BJ (cell line): ENCODE data around the gene PTGFRN. TPM values are rescaled to one million over a fixed set of nuclear protein-coding genes. Genes with fewer than 3 reads are reported as not detected.

ENCODE experiments used
- CTCF ChIA-PET: fragments of 350-600 bp; formaldehyde crosslinking; extraction: SDS; loops from one replicate; lab custom pipeline; 2021; ENCODE audit warnings: antibody characterized with exemption, inconsistent platforms; lab: Yijun Ruan, JAX
- POLR2A ChIA-PET: fragments of 300-600 bp; sonication (Branson Sonifier 250); formaldehyde crosslinking; extraction: SDS; loops from one replicate; lab custom pipeline; 2021; ENCODE audit warnings: antibody characterized with exemption; lab: Charles Lee
- DNase-seq: peaks from one replicate; pipeline ENCODE4 v3.0.0-alpha.2; 2011; ENCODE audit warnings: low read depth
- H3K27me3 ChIP-seq: 2 replicates; pipeline ENCODE4 v1.6.0; 2011; ENCODE audit warnings: low read length; ENCODE audit not compliant: control insufficient read depth, insufficient read depth
- H3K36me3 ChIP-seq: 2 replicates; pipeline ENCODE4 v1.5.1; 2011; ENCODE audit warnings: low read length; ENCODE audit not compliant: control insufficient read depth, insufficient read depth
- H3K4me3 ChIP-seq: 2 replicates; pipeline ENCODE4 v1.5.1; 2011; ENCODE audit warnings: low read depth, mild to moderate bottlenecking, control low read depth, low read length
- CTCF ChIP-seq: IDR thresholded peaks from 2 replicates; pipeline ENCODE4 v1.5.1; 2011; ENCODE audit warnings: low read depth, mild to moderate bottlenecking, control low read depth, inconsistent platforms, low read length, moderate library complexity; ENCODE audit not compliant: insufficient read depth
- polyA plus RNA-seq: library from polyadenylated mRNA; depleted of rRNA; stranded (reverse); fragments of >200 nt; gene quantifications from 2 replicates; pipeline ENCODE4 v1.2.3, GENCODE V29; 2011

PTGFRN gene
- polyA plus RNA-seq, 1 experiment = 3.1 TPM

DNA sequence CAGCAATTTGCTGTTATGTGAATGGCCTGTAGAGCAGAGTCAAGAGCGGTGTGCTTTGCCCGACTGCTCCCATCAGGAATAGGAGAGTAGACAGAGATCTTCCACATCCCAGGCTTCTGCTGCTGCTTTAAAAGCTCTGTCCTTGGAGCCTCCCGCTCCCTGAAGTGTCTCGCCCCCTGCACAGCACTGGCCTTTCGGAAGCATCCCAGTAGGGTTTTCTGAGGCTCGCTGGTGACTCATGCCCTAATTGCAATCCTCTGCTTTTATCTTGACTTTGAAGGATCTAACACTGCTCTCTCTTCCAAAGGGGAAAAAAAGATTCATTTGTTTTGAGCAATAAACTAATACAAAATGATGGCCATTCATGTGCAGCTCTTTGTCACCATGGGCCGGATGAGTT lies 78.5 kb downstream of the PTGFRN start:
- CTCF ChIA-PET = no interaction called here
- POLR2A ChIA-PET = no interaction called here
- Histone ChIP-seq H3K36me3 (no peaks in the 10 kb centered on the region), H3K4me3 (no peak overlapping the region), H3K27me3 (no peaks in the 10 kb centered on the region)
- DNase-seq = no peak
- no peak for TF ChIP-seq CTCF

GRCh38 chr1:116988908-116989307 lies 79.2 kb downstream of the PTGFRN start:
- Histone ChIP-seq H3K36me3 (no peaks in the 10 kb centered on the region), H3K4me3 (no peak overlapping the region), H3K27me3 (no peaks in the 10 kb centered on the region)
- CTCF ChIA-PET = no interaction called here
- POLR2A ChIA-PET = no interaction called here
- TF ChIP-seq CTCF = no peak
- DNase-seq = no peak

DNA sequence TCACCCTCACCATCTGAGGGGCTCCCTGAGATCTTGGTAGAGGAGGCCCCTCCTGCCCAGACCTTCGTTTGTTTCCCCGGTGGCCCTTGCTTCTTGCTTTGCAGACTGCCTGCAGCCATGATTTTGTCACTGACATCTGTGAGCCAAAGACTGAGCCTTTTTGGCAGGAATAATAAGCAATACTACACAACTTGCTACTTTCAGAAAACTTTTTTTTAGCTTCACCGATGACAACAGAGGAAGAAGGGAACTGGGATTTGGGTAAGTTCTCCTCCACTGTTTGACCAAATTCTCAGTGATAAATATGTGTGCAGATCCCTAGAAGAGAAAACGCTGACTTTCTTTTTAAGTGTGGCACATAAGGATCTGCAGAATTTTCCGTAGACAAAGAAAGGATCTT lies 80.1 kb downstream of the PTGFRN start:
- DNase-seq = no peak
- ChIA-PET POLR2A (no interaction called here), CTCF (no interaction called here)
- no peak for TF ChIP-seq CTCF
- H3K36me3 ChIP-seq = no peaks in the 10 kb centered on the region
- no peak overlapping the region for H3K4me3 ChIP-seq
- no peaks in the 10 kb centered on the region for H3K27me3 ChIP-seq

GRCh38 chr1:116990612-116991151 lies 81.0 kb downstream of the PTGFRN start:
- Histone ChIP-seq H3K36me3 (no peaks in the 10 kb centered on the region), H3K4me3 (no peak overlapping the region), H3K27me3 (no peaks in the 10 kb centered on the region)
- ChIA-PET POLR2A (no interaction called here), CTCF (no interaction called here)
- TF ChIP-seq CTCF = no peak
- DNase-seq = no peak

- CTCF ChIA-PET = no interaction called here
- Histone ChIP-seq H3K36me3 (no peaks in the 10 kb centered on the region), H3K4me3 (no peak overlapping the region), H3K27me3 (no peaks in the 10 kb centered on the region)
- no peak for TF ChIP-seq CTCF
- no peak for DNase-seq
- POLR2A ChIA-PET = no interaction called here
These were observed 81.6 kb downstream of the PTGFRN start for GRCh38 chr1:116991171-116991845.
